Measurements from ENCODE around the gene UBE2A. TPM values are rescaled to one million over a fixed set of nuclear protein-coding genes. Genes with fewer than 3 reads are reported as not detected.

The UBE2A gene
- total and polyA plus RNA-seq, 10 of the 15 experiments (the other 5 are each of a cell fraction or from before 2014, with no cell fraction given): 20.8 to 121 (median 48.4) TPM

DNA sequence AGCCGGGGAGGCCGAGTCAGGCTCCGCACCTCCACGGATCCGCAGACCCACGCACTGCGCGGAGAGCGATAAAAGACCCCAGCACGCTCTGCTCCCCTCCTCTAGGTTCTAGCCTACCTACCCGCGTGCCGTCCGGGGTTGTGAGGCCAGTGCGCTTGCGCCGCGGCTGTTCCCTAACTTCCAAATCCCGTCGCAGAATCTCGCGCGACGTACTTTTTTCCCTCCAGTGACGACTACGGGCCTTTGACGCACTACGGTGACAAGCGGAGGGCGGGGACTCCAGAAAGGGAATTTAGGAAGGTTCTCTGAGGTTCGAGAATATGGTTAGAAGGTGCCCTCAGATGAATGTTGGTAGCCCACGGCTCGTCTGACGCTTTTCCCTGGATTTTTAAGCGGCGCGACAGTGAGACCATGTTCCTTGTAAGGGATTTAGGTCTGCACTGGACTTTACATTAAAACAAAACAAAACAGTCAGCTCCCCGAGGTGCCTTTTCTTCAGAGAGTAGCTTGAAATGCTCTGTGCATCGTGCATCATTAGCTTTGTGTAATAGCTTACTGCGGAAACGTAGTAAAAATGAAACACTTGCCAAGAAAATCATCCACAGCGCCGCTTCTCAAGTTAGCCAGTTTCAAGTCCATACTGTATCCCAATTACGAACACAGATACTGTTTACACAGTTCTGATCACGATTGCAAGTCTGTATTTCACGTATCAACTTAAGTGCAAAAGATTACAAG is 32.1 kb downstream of the UBE2A start, which contains the start of gene NKRF (continued):
- peak; percentile 65 for TF ChIP-seq IRF5 (IDR thresholded peaks at IDR 0.05; ENCODE audit: borderline replicate concordance)
- TF ChIP-seq POLR2A (IDR thresholded peaks at IDR 0.05; ENCODE audit: low read depth, low read length): peak; percentile 93
- TF ChIP-seq, protein P1, sequence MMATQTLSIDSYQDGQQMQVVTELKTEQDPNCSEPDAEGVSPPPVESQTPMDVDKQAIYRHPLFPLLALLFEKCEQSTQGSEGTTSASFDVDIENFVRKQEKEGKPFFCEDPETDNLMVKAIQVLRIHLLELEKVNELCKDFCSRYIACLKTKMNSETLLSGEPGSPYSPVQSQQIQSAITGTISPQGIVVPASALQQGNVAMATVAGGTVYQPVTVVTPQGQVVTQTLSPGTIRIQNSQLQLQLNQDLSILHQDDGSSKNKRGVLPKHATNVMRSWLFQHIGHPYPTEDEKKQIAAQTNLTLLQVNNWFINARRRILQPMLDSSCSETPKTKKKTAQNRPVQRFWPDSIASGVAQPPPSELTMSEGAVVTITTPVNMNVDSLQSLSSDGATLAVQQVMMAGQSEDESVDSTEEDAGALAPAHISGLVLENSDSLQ (IDR thresholded peaks at IDR 0.05): peak; percentile 76
- TF ChIP-seq RB1 (IDR thresholded peaks at IDR 0.05; ENCODE audit: borderline replicate concordance): no peak
- no peak for TF ChIP-seq ZNF207 (IDR thresholded peaks at IDR 0.05; ENCODE audit: borderline replicate concordance)
- no peak for TF ChIP-seq SKIL (IDR thresholded peaks at IDR 0.05; ENCODE audit: low read depth, poor library complexity, severe bottlenecking)
- no peak for TF ChIP-seq CBX3 (IDR thresholded peaks at IDR 0.05; ENCODE audit: borderline replicate concordance, low read depth)
- peak; percentile 43; the same call in 1 of the 2 replicates for TF ChIP-seq BACH1 (IDR thresholded peaks at IDR 0.05; ENCODE audit: borderline replicate concordance)
- TF ChIP-seq ZNF24 (IDR thresholded peaks at IDR 0.05): no peak
- TF ChIP-seq POU2F2 (IDR thresholded peaks at IDR 0.05; ENCODE audit: borderline replicate concordance, low read depth, low read length): no peak
- TF ChIP-seq NRF1 (conservative IDR thresholded peaks at IDR 0.05; ENCODE audit: low read depth, low read length): peak; percentile 76
- TF ChIP-seq ZNF622 (IDR thresholded peaks at IDR 0.05): no peak
- no peak for TF ChIP-seq HDGF (IDR thresholded peaks at IDR 0.05)
- TF ChIP-seq STAT3 (IDR thresholded peaks at IDR 0.05; ENCODE audit: low read depth, low read length): no peak
- no peak for TF ChIP-seq YY1 (IDR thresholded peaks at IDR 0.05; ENCODE audit: low read depth, low read length)
- no peak; the same call in none of the 2 replicates for TF ChIP-seq IKZF1 (conservative IDR thresholded peaks at IDR 0.05)
- no peak for TF ChIP-seq E4F1 (IDR thresholded peaks at IDR 0.05; ENCODE audit: borderline replicate concordance, partially characterized antibody)
- TF ChIP-seq RFX5 (IDR thresholded peaks at IDR 0.05; ENCODE audit: low read depth, low read length): no peak
- peak; percentile 43 to 70; a peak in 3 of 4 replicates for TF ChIP-seq BHLHE40 (IDR thresholded peaks at IDR 0.05; ENCODE audit: borderline replicate concordance in 1 of 2, low read depth in 2 of 2, low read length in 1 of 2)
- TF ChIP-seq, protein P2, sequence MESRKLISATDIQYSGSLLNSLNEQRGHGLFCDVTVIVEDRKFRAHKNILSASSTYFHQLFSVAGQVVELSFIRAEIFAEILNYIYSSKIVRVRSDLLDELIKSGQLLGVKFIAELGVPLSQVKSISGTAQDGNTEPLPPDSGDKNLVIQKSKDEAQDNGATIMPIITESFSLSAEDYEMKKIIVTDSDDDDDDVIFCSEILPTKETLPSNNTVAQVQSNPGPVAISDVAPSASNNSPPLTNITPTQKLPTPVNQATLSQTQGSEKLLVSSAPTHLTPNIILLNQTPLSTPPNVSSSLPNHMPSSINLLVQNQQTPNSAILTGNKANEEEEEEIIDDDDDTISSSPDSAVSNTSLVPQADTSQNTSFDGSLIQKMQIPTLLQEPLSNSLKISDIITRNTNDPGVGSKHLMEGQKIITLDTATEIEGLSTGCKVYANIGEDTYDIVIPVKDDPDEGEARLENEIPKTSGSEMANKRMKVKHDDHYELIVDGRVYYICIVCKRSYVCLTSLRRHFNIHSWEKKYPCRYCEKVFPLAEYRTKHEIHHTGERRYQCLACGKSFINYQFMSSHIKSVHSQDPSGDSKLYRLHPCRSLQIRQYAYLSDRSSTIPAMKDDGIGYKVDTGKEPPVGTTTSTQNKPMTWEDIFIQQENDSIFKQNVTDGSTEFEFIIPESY (IDR thresholded peaks at IDR 0.05): no peak
- TF ChIP-seq FOXK2 (IDR thresholded peaks at IDR 0.05): no peak
- TF ChIP-seq NBN (IDR thresholded peaks at IDR 0.05): no peak
- TF ChIP-seq RELA (IDR thresholded peaks at IDR 0.05; ENCODE audit: borderline replicate concordance, partially characterized antibody): no peak

All from GM12878 (cell line).